HG02798 (cell line): ENCODE measurements around the gene ZKSCAN8.

ENCODE experiments used
- ATAC-seq: cut with Tn5 transposase; IDR thresholded peaks from one replicate; pipeline ENCODE4 v1.9.1; 2021; ENCODE audit warnings: mild to moderate bottlenecking; ENCODE audit not compliant: unreplicated experiment, poor library complexity

ZKSCAN8 gene

GRCh38 chr6:28203201-28203600 lies 61.5 kb downstream of the ZKSCAN8 start:
- no peak for ATAC-seq

- ATAC-seq = no peak
Measured at GRCh38 chr6:28205879-28206278, 64.2 kb downstream of the ZKSCAN8 start.

GRCh38 chr6:28206527-28206926 lies 64.8 kb downstream of the ZKSCAN8 start:
- no peak for ATAC-seq

GRCh38 chr6:28206928-28207509 lies 65.3 kb downstream of the ZKSCAN8 start:
- ATAC-seq = no peak

- no peak for ATAC-seq
Measured at GRCh38 chr6:28207510-28208110, 65.9 kb downstream of the ZKSCAN8 start.

- ATAC-seq = no peak
Measured at GRCh38 chr6:28208111-28208659, 66.5 kb downstream of the ZKSCAN8 start.
